Measurements from ENCODE around the gene CNNM4. TPM values are rescaled to one million over a fixed set of nuclear protein-coding genes. Genes with fewer than 3 reads are reported as not detected.
"Not testable (repeated sequence)": the region's sequence is repeated elsewhere in the genome, so short reads cannot be mapped to it uniquely, and the experiment has no call there.

Gene CNNM4
- polyA plus RNA-seq, 1 donor: 17.9 TPM

DNA sequence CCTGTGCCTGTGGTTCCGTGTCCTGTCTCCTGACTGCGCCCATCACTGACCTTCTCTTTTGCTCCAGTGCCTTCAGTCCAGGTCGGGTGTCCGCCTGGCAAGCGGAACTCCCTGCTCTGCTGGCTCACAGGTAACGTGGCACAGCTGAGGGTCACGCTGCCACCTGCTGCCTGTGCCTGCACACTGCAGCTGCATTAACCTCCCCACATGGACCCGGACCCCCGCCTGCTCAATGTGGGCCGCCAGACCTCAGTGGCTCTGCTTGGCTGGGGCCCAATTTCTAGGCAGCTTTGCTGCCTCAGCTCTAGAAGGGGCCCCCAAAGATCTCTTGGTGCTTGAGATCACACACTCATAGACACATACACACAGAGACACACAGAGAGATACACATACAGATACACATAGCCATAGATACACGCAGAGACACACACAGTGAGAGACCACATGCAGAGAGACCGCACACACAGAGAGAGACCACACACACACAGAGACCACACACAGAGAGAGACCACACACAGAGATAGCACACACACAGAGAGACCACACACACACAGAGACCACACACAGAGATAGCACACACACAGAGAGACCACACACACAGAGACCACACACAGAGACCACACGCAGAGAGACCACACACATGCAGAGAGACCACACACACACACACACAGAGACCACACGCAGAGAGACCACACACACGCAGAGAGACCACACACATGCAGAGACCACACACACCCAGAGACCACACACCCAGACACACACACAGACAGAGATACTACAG lies 40.5 kb downstream of the CNNM4 start:
- Histone ChIP-seq H3K27me3 (ENCODE audit: control insufficient read depth, insufficient read depth, low read length) (no peaks in the 10 kb centered on the region), H3K4me3 (ENCODE audit: low read length) (no peak overlapping the region), H3K27ac (ENCODE audit: low read length) (no peak overlapping the region), H3K4me1 (ENCODE audit: control insufficient read depth, insufficient read depth, low read length) (peaks cover 3% of the 10 kb centered on the region), H3K9me3 (ENCODE audit: control insufficient read depth, low read depth, low read length) (no peaks in the 10 kb centered on the region), H3K36me3 (ENCODE audit: control insufficient read depth, insufficient read depth, low read length) (peaks cover 55% of the 10 kb centered on the region)
- peak; percentile 67 to 72 for DNase-seq
- no CpG with 5 or more reads among the region's 15 CpGs for WGBS (ENCODE audit: insufficient coverage, low lambda C conversion rate)

DNA sequence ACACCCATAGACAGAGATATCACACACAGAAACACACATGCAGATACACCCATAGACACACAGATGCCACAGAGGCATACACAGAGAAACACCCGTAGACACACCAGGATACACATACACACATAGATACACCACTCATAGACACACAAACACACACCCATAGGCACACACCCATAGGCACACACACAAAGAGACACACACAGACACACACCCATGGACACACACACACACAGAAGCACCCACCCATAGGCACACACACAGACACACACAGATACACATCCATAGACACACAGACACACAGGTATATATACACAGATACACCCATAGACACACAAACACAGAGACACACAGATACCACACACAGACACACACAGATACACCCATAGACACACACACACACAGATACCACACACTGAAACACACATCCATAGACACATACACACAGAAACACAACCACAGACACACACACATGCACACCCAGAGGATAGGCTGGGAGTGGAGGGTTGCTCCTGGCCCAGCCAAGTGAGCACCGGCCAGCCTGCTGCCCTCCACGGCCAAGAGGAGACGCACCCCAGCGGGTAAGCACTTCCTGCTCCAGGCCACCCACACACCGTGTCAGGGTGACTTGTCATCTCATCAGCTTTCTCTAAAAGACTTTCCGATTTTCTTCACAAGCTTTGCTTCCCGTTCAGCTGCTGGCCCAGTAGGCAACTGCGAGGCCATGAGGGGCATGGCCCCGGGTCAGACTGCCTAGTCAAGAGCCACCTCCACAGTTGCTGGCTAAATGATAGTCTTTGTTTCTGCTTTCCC lies 41.3 kb downstream of the CNNM4 start:
- no peak for DNase-seq
- H3K4me1 ChIP-seq (ENCODE audit: control insufficient read depth, insufficient read depth, low read length): peaks cover 3% of the 10 kb centered on the region
- no peaks in the 10 kb centered on the region for H3K9me3 ChIP-seq (ENCODE audit: control insufficient read depth, low read depth, low read length)
- peaks cover 55% of the 10 kb centered on the region for H3K36me3 ChIP-seq (ENCODE audit: control insufficient read depth, insufficient read depth, low read length)
- no peak overlapping the region for H3K27ac ChIP-seq (ENCODE audit: low read length)
- no peaks in the 10 kb centered on the region for H3K27me3 ChIP-seq (ENCODE audit: control insufficient read depth, insufficient read depth, low read length)
- WGBS (ENCODE audit: insufficient coverage, low lambda C conversion rate): no CpG with 5 or more reads among the region's 10 CpGs
- H3K4me3 ChIP-seq (ENCODE audit: low read length): no peak overlapping the region

DNA sequence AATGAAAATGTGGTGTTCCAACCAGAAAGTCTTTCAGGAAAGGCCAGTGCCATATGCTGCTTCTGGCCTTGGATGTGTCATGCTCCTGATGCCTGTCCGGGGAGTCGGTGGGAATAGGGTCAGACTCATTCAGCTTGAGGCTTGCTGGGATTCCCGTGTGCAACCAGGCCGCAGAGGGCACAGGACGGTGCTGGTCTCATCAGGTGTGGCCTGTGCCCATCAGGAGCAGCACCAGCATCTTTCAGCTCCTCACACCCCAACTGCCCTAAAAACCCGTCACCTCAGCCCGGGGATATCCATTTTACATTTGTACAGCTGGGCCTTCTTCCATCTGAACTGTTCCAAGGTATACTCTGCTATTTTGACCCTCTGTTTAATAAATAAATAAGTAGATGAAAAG lies 42.0 kb downstream of the CNNM4 start:
- Histone ChIP-seq H3K4me3 (ENCODE audit: low read length) (no peak overlapping the region), H3K27me3 (ENCODE audit: control insufficient read depth, insufficient read depth, low read length) (no peaks in the 10 kb centered on the region), H3K9me3 (ENCODE audit: control insufficient read depth, low read depth, low read length) (no peaks in the 10 kb centered on the region), H3K36me3 (ENCODE audit: control insufficient read depth, insufficient read depth, low read length) (peaks cover 48% of the 10 kb centered on the region), H3K27ac (ENCODE audit: low read length) (no peak overlapping the region), H3K4me1 (ENCODE audit: control insufficient read depth, insufficient read depth, low read length) (peaks cover 3% of the 10 kb centered on the region)
- no peak for DNase-seq
- WGBS (ENCODE audit: insufficient coverage, low lambda C conversion rate): no CpG with 5 or more reads among the region's 7 CpGs

DNA sequence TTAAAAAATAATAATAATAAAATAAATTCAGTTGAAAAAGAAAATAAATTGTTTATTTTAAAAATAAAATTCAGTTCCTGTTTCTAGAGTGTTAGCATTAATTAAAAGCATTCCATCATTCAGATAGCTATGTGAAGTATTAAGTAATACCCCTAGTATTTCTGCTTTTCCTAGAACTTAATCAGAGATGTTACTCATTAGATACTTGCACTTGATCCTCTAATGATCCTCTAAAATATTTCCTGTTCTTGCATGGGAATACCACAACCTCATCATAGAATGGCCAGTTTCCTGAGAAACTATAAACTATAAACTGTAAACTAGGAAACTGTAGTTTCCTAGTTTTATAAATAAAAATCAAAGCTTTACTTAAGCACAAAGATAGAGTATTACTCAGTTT lies 44.3 kb downstream of the CNNM4 start:
- Histone ChIP-seq H3K9me3 (ENCODE audit: control insufficient read depth, low read depth, low read length) (no peaks in the 10 kb centered on the region), H3K27ac (ENCODE audit: low read length) (no peak overlapping the region), H3K4me3 (ENCODE audit: low read length) (no peak overlapping the region), H3K27me3 (ENCODE audit: control insufficient read depth, insufficient read depth, low read length) (no peaks in the 10 kb centered on the region), H3K36me3 (ENCODE audit: control insufficient read depth, insufficient read depth, low read length) (peaks cover 40% of the 10 kb centered on the region), H3K4me1 (ENCODE audit: control insufficient read depth, insufficient read depth, low read length) (peaks cover 3% of the 10 kb centered on the region)
- DNase-seq: no peak

DNA sequence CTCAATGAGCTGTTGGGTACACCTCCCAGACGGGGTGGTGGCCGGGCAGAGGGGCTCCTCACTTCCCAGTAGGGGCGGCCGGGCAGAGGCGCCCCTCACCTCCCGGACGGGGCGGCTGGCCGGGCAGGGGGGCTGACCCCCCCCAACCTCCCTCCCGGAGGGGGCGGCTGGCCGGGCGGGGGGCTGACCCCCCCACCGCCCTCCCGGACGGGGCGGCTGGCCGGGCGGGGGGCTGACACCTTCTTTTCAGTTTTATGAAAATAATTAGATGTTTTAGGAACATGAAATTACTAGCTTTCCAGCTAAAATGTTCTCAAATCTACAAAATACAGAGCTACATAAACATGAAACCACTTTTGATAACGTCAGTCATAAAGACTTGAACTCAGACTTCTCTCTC lies 45.2 kb downstream of the CNNM4 start:
- not testable (repeated sequence) for H3K27ac ChIP-seq (ENCODE audit: low read length); H3K4me1 ChIP-seq (ENCODE audit: control insufficient read depth, insufficient read depth, low read length); H3K27me3 ChIP-seq (ENCODE audit: control insufficient read depth, insufficient read depth, low read length); DNase-seq; H3K4me3 ChIP-seq (ENCODE audit: low read length); H3K9me3 ChIP-seq (ENCODE audit: control insufficient read depth, low read depth, low read length)
- WGBS (ENCODE audit: insufficient coverage, low lambda C conversion rate): no CpG with 5 or more reads among the region's 20 CpGs
- peaks cover 43% of the 10 kb centered on the region for H3K36me3 ChIP-seq (ENCODE audit: control insufficient read depth, insufficient read depth, low read length)

DNA sequence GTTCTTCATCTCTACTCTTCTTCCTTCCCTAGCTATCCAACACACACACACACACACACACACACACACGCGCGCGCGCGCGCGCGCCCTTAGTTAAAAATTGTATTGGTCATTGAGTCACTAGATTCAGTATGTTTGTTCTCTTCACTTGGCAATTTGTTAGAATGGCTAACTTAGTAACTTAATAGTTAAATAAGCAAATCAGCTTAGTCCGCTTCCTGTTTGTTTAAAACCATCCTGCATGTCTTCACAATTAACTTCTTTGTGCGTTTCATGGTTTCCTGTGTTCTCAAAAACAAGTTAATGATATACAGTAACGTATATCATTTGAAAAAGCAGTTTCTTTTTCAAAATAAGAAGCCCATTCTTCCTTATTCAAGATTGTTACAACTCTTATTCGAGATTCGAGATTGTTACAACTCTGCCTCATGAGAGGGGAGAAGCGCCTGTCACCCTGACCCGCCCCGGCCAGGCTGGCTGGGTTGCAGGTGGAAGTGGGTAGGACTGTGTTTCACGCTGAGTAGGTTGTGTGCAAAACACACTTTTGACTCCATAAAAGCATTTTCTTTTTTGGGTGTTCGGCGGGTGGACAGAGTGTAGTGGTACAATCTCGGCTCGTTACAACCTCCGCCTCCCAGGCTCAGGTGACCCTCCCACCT lies 45.9 kb downstream of the CNNM4 start:
- Histone ChIP-seq H3K9me3 (ENCODE audit: control insufficient read depth, low read depth, low read length) (no peaks in the 10 kb centered on the region), H3K4me1 (ENCODE audit: control insufficient read depth, insufficient read depth, low read length) (peaks cover 8% of the 10 kb centered on the region), H3K27ac (ENCODE audit: low read length) (no peak overlapping the region), H3K36me3 (ENCODE audit: control insufficient read depth, insufficient read depth, low read length) (peaks cover 45% of the 10 kb centered on the region), H3K27me3 (ENCODE audit: control insufficient read depth, insufficient read depth, low read length) (no peaks in the 10 kb centered on the region), H3K4me3 (ENCODE audit: low read length) (no peak overlapping the region)
- 88% methylated on average over 11 of the region's 23 CpGs for WGBS (ENCODE audit: insufficient coverage, low lambda C conversion rate)
- no peak for DNase-seq

DNA sequence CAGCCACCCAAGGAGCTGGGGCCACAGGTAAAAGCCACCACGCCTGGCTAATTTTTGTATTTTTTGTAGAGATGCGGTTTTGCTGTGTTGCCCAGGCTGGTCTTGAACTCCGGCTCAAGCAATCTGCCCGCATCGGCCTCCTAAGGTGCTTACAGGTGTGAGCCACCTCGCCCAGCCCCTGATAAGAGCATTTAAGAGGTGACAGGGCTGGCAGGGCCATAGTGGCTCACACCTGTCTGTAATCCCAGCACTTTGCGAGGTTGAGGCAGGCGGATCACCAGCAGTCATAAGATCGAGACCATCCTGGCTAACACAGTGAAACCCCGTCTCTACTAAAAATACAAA lies 46.4 kb downstream of the CNNM4 start:
- Histone ChIP-seq H3K4me3 (ENCODE audit: low read length) (no peak overlapping the region), H3K27ac (ENCODE audit: low read length) (no peak overlapping the region), H3K27me3 (ENCODE audit: control insufficient read depth, insufficient read depth, low read length) (no peaks in the 10 kb centered on the region), H3K9me3 (ENCODE audit: control insufficient read depth, low read depth, low read length) (no peaks in the 10 kb centered on the region), H3K36me3 (ENCODE audit: control insufficient read depth, insufficient read depth, low read length) (peaks cover 44% of the 10 kb centered on the region), H3K4me1 (ENCODE audit: control insufficient read depth, insufficient read depth, low read length) (peaks cover 8% of the 10 kb centered on the region)
- DNase-seq: no peak
- 100% methylated on average over 1 of the region's 10 CpGs for WGBS (ENCODE audit: insufficient coverage, low lambda C conversion rate)

DNA sequence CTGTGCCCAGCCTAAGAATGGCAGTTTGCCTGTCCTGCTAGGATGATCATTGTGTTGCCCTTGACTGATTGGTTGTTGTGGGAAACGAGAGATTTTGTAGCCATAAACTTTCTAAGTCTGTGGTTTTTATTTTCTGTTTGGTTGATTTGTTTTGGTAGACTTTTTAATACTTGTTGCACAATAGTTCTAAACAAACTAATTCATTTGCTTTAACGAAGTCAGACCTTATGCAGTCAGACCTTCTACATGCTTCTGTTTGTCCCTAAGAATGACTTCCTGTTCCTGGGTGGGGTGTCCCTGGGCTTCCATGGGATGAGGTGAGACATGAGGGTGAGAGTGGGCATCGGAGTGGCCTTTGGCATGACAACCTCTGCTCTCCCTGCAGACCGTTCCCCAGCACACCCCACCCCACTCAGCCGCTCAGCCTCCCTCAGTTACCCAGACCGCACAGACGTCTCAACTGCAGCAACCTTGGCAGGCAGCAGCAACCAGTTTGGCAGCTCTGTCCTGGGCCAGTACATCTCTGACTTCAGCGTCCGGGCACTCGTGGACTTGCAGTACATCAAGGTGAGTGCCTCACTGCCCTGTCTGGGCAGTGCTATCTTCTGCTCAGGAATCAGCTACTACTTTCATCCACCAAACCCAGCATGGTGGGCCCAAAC lies 47.6 kb downstream of the CNNM4 start:
- Histone ChIP-seq H3K4me3 (ENCODE audit: low read length) (no peak overlapping the region), H3K36me3 (ENCODE audit: control insufficient read depth, insufficient read depth, low read length) (peaks cover 40% of the 10 kb centered on the region), H3K9me3 (ENCODE audit: control insufficient read depth, low read depth, low read length) (no peaks in the 10 kb centered on the region), H3K4me1 (ENCODE audit: control insufficient read depth, insufficient read depth, low read length) (peaks cover 13% of the 10 kb centered on the region), H3K27ac (ENCODE audit: low read length) (no peak overlapping the region), H3K27me3 (ENCODE audit: control insufficient read depth, insufficient read depth, low read length) (no peaks in the 10 kb centered on the region)
- WGBS (ENCODE audit: insufficient coverage, low lambda C conversion rate): no CpG with 5 or more reads among the region's 10 CpGs
- DNase-seq: no peak

DNA sequence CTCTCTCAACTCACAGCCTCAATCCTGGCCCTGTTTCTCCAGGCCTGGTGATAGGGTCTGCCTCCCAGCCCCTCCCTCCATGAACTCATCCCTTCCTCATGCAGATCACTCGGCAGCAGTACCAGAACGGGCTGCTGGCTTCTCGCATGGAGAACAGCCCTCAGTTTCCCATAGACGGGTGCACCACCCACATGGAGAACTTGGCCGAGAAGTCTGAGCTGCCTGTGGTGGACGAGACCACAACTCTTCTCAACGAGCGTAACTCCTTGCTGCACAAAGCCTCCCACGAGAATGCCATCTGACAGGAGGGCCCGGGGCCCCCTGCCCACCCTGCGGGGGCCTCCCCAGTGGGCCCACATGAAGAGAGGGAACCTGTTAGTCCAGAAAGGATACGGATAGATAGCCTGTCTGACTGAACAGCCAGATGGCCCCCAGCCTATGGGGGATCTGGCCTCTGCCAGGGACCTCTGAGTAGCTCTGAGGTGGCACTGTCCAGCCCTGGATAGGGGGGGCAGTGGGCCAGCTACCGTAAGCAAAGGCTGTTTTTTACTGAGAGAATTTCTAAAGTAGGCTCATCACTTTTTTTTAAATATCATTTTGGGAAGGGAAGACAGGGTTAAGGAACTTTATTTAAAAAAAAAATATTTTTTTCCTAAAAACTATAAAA lies 48.6 kb downstream of the CNNM4 start:
- H3K4me1 ChIP-seq (ENCODE audit: control insufficient read depth, insufficient read depth, low read length): peaks cover 18% of the 10 kb centered on the region
- WGBS (ENCODE audit: insufficient coverage, low lambda C conversion rate): no CpG with 5 or more reads among the region's 13 CpGs

More for the DNA sequence above, 48.6 kb downstream of the CNNM4 start:
- Histone ChIP-seq H3K4me3 (ENCODE audit: low read length) (no peak overlapping the region), H3K27me3 (ENCODE audit: control insufficient read depth, insufficient read depth, low read length) (no peaks in the 10 kb centered on the region), H3K36me3 (ENCODE audit: control insufficient read depth, insufficient read depth, low read length) (peaks cover 36% of the 10 kb centered on the region), H3K27ac (ENCODE audit: low read length) (no peak overlapping the region), H3K9me3 (ENCODE audit: control insufficient read depth, low read depth, low read length) (no peaks in the 10 kb centered on the region)
- no peak for DNase-seq

Measured in large intestine (tissue), 3 donors.